Chondrocyte (in vitro differentiated cells): Measurements from ENCODE around the gene OR51D1. TPM values are rescaled to one million over a fixed set of nuclear protein-coding genes. Genes with fewer than 3 reads are reported as not detected.

Experiments
- DNase-seq: peaks from one replicate; pipeline ENCODE4 v3.0.0; 2021; ENCODE audit warnings: mixed read lengths, low spot score
- H3K27ac Mint-ChIP-seq: one replicate; pipeline ENCODE4 v1.8.0; 2021; ENCODE audit warnings: mild to moderate bottlenecking, moderate library complexity, mixed read lengths; ENCODE audit not compliant: unreplicated experiment
- H3K27me3 Mint-ChIP-seq: 2 replicates; pipeline ENCODE4 v1.8.0; 2021; ENCODE audit warnings: low read depth, mixed read lengths
- H3K36me3 Mint-ChIP-seq: 2 replicates; pipeline ENCODE4 v1.8.0; 2021; ENCODE audit warnings: low read depth, mixed read lengths
- H3K4me1 Mint-ChIP-seq: 2 replicates; pipeline ENCODE4 v1.8.0; 2021; ENCODE audit warnings: low read depth, mild to moderate bottlenecking, mixed read lengths
- H3K4me3 Mint-ChIP-seq: one replicate; pipeline ENCODE4 v1.8.0; 2021; ENCODE audit warnings: mild to moderate bottlenecking, moderate library complexity, mixed read lengths; ENCODE audit not compliant: unreplicated experiment
- H3K9me3 Mint-ChIP-seq: 2 replicates; pipeline ENCODE4 v1.8.0; 2021; ENCODE audit warnings: low read depth, mixed read lengths
- total RNA-seq: library from RNA; stranded (reverse); gene quantifications from 3 replicates; pipeline ENCODE4 v1.2.1, GENCODE V29; 2021
- TF ChIP-seq, protein P1 (sequence below): fragments of 200-600 bp; sonication (generic); IDR thresholded peaks from 2 replicates; pipeline ENCODE4 v1.5.0; 2021; ENCODE audit warnings: antibody characterized with exemption, mild to moderate bottlenecking, moderate library complexity

The OR51D1 gene
- total RNA-seq, 1 donor from 2014 or later: not detected

DNA sequence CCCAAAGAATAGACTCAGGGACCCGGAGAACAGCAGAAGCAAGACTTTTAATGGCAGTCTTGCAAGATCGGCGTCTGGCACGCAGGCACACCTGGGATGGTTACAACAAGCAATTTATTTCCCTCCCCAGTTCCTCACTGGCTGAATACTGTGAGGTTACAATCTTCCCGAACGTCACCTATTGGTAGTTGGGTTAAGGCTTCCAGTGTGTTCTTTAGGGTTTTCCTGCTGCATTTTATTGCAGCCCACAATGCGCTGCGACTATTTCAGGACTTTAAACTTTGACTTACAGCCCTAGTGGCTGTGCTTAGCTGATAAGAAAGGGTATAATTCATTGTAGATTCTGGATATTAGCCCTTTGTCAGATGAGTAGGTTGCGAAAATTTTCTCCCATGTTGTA lies 17.8 kb upstream of the OR51D1 start:
- Mint-ChIP-seq H3K4me1 (no peaks in the 10 kb centered on the region), H3K27ac (no peak overlapping the region), H3K4me3 (no peak overlapping the region), H3K36me3 (no peaks in the 10 kb centered on the region), H3K27me3 (peaks cover 32% of the 10 kb centered on the region), H3K9me3 (no peaks in the 10 kb centered on the region)
- DNase-seq: no peak
- TF ChIP-seq, protein P1, sequence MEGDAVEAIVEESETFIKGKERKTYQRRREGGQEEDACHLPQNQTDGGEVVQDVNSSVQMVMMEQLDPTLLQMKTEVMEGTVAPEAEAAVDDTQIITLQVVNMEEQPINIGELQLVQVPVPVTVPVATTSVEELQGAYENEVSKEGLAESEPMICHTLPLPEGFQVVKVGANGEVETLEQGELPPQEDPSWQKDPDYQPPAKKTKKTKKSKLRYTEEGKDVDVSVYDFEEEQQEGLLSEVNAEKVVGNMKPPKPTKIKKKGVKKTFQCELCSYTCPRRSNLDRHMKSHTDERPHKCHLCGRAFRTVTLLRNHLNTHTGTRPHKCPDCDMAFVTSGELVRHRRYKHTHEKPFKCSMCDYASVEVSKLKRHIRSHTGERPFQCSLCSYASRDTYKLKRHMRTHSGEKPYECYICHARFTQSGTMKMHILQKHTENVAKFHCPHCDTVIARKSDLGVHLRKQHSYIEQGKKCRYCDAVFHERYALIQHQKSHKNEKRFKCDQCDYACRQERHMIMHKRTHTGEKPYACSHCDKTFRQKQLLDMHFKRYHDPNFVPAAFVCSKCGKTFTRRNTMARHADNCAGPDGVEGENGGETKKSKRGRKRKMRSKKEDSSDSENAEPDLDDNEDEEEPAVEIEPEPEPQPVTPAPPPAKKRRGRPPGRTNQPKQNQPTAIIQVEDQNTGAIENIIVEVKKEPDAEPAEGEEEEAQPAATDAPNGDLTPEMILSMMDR: no peak

DNA sequence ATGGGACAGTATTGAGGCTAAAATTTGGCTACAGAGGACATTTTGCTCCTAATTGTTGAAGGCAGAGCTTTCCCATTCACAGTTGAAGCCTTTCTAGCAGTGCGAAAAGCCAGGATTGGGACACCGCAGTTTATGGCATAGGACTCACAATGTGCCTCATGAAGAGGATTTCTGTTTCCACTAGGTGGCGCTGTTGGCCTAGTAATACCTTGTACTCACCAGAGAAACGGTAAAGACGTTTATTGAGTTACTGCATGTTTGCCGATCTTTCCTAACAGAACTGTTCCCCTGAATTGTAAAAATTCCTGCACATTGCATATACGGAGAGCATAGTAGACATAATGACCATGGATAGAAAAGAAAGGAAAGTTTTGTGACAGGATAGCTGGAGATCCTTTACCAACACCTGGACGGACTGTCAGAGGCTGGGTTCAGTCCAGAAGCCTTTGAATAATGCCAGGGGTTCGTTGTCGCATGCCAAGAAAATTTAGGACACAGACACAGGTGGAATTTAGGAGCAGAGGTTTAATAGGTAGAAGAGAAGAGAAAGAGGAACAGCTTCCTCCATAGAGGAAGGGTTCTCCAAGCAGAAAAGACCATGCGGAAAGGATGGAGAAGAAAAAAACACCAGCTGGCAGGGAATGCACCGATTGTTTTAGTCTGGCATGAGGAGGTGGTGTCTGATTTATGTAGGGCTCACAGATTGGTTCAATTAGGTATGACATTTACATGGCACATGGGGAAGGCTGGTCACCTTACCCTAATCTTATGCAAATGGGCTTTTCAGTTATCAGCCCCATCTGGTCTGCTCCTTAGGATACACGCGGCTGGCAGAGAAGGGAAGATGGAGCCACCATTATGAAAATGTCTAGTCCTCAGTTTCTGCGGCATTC lies 10.8 kb upstream of the OR51D1 start:
- H3K27ac Mint-ChIP-seq: no peak overlapping the region
- TF ChIP-seq, protein P1: peak; percentile 88
- peaks cover 8% of the 10 kb centered on the region for H3K9me3 Mint-ChIP-seq
- H3K36me3 Mint-ChIP-seq: peaks cover 2% of the 10 kb centered on the region
- H3K4me3 Mint-ChIP-seq: no peak overlapping the region
- H3K4me1 Mint-ChIP-seq: no peaks in the 10 kb centered on the region
- no peak for DNase-seq
- peaks cover 46% of the 10 kb centered on the region for H3K27me3 Mint-ChIP-seq

DNA sequence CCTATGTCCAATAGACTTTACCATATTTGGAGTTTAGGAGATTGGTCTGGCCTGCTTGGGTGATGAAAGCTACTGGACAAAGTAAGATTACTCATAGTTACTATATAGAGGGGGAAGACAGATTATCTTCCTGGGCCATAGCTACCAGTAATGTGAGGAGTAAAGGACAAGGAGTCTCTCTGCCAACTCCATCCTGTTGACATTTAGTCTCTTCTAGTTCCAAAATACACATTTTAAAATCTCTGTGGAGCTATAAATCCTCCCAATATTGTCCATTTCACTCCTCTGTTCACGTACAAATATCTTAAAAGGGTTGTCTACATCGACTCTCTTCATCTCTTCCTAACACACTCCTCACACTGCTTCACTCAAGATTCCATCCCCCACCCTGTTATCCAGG lies 1.1 kb upstream of the OR51D1 start:
- TF ChIP-seq, protein P1: no peak
- H3K9me3 Mint-ChIP-seq: peaks cover 4% of the 10 kb centered on the region
- H3K4me1 Mint-ChIP-seq: peaks cover under 1% of the 10 kb centered on the region
- DNase-seq: no peak
- H3K4me3 Mint-ChIP-seq: no peak overlapping the region
- no peak overlapping the region for H3K27ac Mint-ChIP-seq
- H3K36me3 Mint-ChIP-seq: peaks cover 3% of the 10 kb centered on the region
- H3K27me3 Mint-ChIP-seq: peaks cover 14% of the 10 kb centered on the region

DNA sequence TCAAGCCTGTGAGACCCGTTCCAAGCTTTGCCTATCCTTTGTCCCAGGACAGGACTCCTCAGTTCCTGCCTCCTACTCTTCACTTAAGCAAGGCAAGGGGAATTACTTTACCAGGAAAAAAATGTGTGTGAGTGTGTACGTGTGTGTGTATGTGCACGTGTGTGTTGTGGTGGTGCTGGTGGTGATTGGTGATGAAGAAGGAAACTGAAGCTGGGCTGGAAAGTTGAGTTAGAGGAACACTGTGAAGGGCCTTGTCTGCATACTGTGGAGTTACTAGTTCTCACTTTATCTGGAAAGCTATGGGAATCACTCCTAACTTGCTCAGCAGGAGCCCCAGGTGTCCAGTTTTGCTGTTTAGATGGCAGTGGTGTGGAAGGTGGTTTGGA lies 378 bp downstream of the OR51D1 start:
- TF ChIP-seq, protein P1: no peak
- no peaks in the 10 kb centered on the region for H3K36me3 Mint-ChIP-seq

DNA sequence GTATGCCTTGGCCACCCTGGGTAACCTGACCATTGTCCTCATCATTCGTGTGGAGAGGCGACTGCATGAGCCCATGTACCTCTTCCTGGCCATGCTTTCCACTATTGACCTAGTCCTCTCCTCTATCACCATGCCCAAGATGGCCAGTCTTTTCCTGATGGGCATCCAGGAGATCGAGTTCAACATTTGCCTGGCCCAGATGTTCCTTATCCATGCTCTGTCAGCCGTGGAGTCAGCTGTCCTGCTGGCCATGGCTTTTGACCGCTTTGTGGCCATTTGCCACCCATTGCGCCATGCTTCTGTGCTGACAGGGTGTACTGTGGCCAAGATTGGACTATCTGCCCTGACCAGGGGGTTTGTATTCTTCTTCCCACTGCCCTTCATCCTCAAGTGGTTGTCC lies 2.7 kb downstream of the OR51D1 start:
- Mint-ChIP-seq H3K36me3 (no peaks in the 10 kb centered on the region), H3K9me3 (no peaks in the 10 kb centered on the region), H3K27ac (no peak overlapping the region), H3K4me1 (peaks cover 34% of the 10 kb centered on the region), H3K4me3 (no peak overlapping the region), H3K27me3 (no peaks in the 10 kb centered on the region)
- no peak for DNase-seq
- TF ChIP-seq, protein P1: no peak

More for the DNA sequence above, 378 bp downstream of the OR51D1 start:
- no peak overlapping the region for H3K4me3 Mint-ChIP-seq
- H3K9me3 Mint-ChIP-seq: no peaks in the 10 kb centered on the region
- H3K27ac Mint-ChIP-seq: no peak overlapping the region
- H3K27me3 Mint-ChIP-seq: peaks cover 4% of the 10 kb centered on the region
- peaks cover 16% of the 10 kb centered on the region for H3K4me1 Mint-ChIP-seq
- DNase-seq: no peak
